GM12892 (cell line): ENCODE data around the gene RARB.

ENCODE experiments used
- POLR2A ChIP-seq: IDR thresholded peaks from 2 replicates; pipeline ENCODE4 v1.6.1; 2011; ENCODE audit warnings: low read depth, low read length, control low read depth
- POLR2AphosphoS5 ChIP-seq: IDR thresholded peaks from 2 replicates; pipeline ENCODE4 v1.6.1; 2011; ENCODE audit warnings: low read depth, low read length, control low read depth
- TAF1 ChIP-seq: IDR thresholded peaks from 2 replicates; pipeline ENCODE4 v1.6.1; 2011; ENCODE audit warnings: low read depth, mild to moderate bottlenecking, control low read depth, low read length, borderline replicate concordance

- TF ChIP-seq POLR2AphosphoS5, result no peak
- no peak for TF ChIP-seq TAF1
- no peak for TF ChIP-seq POLR2A
These were observed 126.3 kb downstream of the RARB start for GRCh38 chr3:25554376-25554775.
